Heart right ventricle (tissue), 16 donors: ENCODE measurements around the gene KIAA2012. TPM values are rescaled to one million over a fixed set of nuclear protein-coding genes. Genes with fewer than 3 reads are reported as not detected.

Experiments
- ATAC-seq, 8 donors: fragments of 200-7000 bp; cut with Tn5 transposase; one replicate each; pipeline ENCODE4 v1.9.1; 2020; ENCODE audit warnings: mild to moderate bottlenecking in 8 of 8, moderate library complexity in 8 of 8, moderate number of reproducible peaks in 1 of 8
- DNase-seq, 2 donors: peaks; one replicate each; pipeline ENCODE4 v3.0.0-alpha.2; 2020
- H3K27ac ChIP-seq, 10 donors: fragments of 200-600 bp; sonication (generic) in 2 of 10; one replicate each; pipeline versions ENCODE4 v1.5.0 to v1.8.0; 2020 to 2022; ENCODE audit warnings: mild to moderate bottlenecking in 3 of 10
- H3K27me3 ChIP-seq, 7 donors: fragments of 200-600 bp; one replicate each; pipeline ENCODE4 v1.8.0; 2021 to 2022; ENCODE audit warnings: mild to moderate bottlenecking in 2 of 7
- H3K36me3 ChIP-seq, 9 donors: fragments of 200-600 bp; sonication (generic) in 1 of 9; one replicate each; pipeline versions ENCODE4 v1.5.0 to v1.8.0; 2020 to 2022; ENCODE audit warnings: mild to moderate bottlenecking in 2 of 9
- H3K4me1 ChIP-seq, 9 donors: fragments of 200-600 bp; sonication (generic) in 1 of 9; one replicate each; pipeline versions ENCODE4 v1.5.0 to v1.8.0; 2020 to 2022; ENCODE audit warnings: mild to moderate bottlenecking in 4 of 9
- H3K4me3 ChIP-seq, 10 donors: fragments of 200-600 bp; sonication (generic) in 2 of 10; one replicate each; pipeline versions ENCODE4 v1.5.0 to v1.8.0; 2020 to 2022; ENCODE audit warnings: mild to moderate bottlenecking in 7 of 10, moderate library complexity in 2 of 10
- H3K9me3 ChIP-seq, 11 donors: fragments of 200-600 bp in 10 of 11; sonication (generic) in 2 of 11; one replicate each; pipeline versions ENCODE4 v1.5.0 to v1.8.0; 2013 to 2022; ENCODE audit warnings: mild to moderate bottlenecking in 2 of 11, control low read depth in 1 of 11, moderate library complexity in 1 of 11
- CTCF ChIP-seq, 9 donors: fragments of 200-600 bp; sonication (generic) in 2 of 9; IDR thresholded peaks; one replicate each; pipeline versions ENCODE4 v1.5.0 to v1.8.0; 2021 to 2022; ENCODE audit warnings: antibody characterized with exemption in 9 of 9, mild to moderate bottlenecking in 5 of 9, moderate library complexity in 1 of 9
- WGBS, 2 donors: extraction: QIAGEN DNeasy Blood & Tissue Kit; methylation state at CpG; one replicate each; pipeline ENCODE4 v1.1.7; 2013; ENCODE audit warnings: inconsistent platforms in 1 of 2; 5-methylcytosine and 5-hydroxymethylcytosine counted together
- intact Hi-C, 10 donors: fragments of 100-400 bp; cut with DNase I; formaldehyde crosslinking; loops; one replicate each; pipeline versions ENCODE4 v1.11.1 to v1.14.2; 2022
- polyA plus RNA-seq, 2 donors: library from polyadenylated mRNA; stranded (reverse); fragments of 200-250 nt; gene quantifications; one replicate each; pipeline ENCODE4 v1.2.3, GENCODE V29; 2013
- total RNA-seq, 10 donors: library from RNA; stranded (reverse); fragmentation: NEBNext Ultra II Directional in 3 of 10; extraction: Animal tissue kit (Norgen Biotek cat#: 25700) in 3 of 10; gene quantifications; one replicate each; pipeline versions ENCODE4 v1.2.1 to v1.2.4, GENCODE V29; 2021 to 2023
- donor health status: Arrhythmogenic right ventricular cardiomyopathy.
- donor health status: ischemic (EF 13 %, LVEDD 7.1; RV severe dilation, severe dysfunction).
- donor health status: healthy with polysubstance abuse.
- donor health status: DM: no; HTN: yes; CAD: no.
- donor health status: DM: no; HTN: no; CAD: no.
- donor health status: ischemic (EF 25% LVEDD 6.9; RV normal size, moderate dysfunction).
- donor health status: ischemic (EF 25% LVEDD 5.7; RV mildly dilated, moderate dysfunction).
- donor health status: healthy.
- donor health status: DM: yes; HTN: yes; CAD: no.
- donor health status: Ischemic cardiomyopathy.
- donor health status: ischemic (EF 35%, LVEDD 5.7; RV mildly dilated, moderate dysfunction).
- donor health status: nonischemic (EF 11% LVEDD 7.7; RV severe dilation, severe dysfunction).
- donor health status: DM: yes; HTN: yes; CAD: no.
- donor health status: PGD.
- donor health status: ischemic (EF 29% LVEDD 5.4; RV normal size, mild dysfunction).
- donor health status: nonischemic (EF 23%, LVEDD 6.1; RV moderate dilation, normal function).

KIAA2012 gene
- total and polyA plus RNA-seq, 12 donors, result not detected

GRCh38 chr2:202121532-202122162 lies 48.6 kb downstream of the KIAA2012 start:
- ATAC-seq (peak; percentile 46 to 95 (median 81)), DNase-seq (peak; percentile 23 to 25)
- peaks cover 0 to 4% (median 0%) of the 10 kb centered on the region in 7 donors for H3K27me3 ChIP-seq
- H3K4me3 ChIP-seq, result no peak overlapping the region
- peaks cover 0 to 17% (median 0%) of the 10 kb centered on the region in 9 donors for H3K4me1 ChIP-seq
- no peaks in the 10 kb centered on the region for H3K36me3 ChIP-seq
- peaks cover 0 to 12% (median 0%) of the 10 kb centered on the region in 11 donors for H3K9me3 ChIP-seq
- intact Hi-C loops, result no loop called here
- no peak overlapping the region for H3K27ac ChIP-seq
- no peak for TF ChIP-seq CTCF (IDR thresholded peaks at IDR 0.05)
- 57 to 58% methylated on average over 9 of the region's 9 CpGs for WGBS, 2 donors

GRCh38 chr2:202122163-202122540 lies 49.1 kb downstream of the KIAA2012 start:
- peak in 2 of 8 donors; percentile 23 to 29 for ATAC-seq
- Histone ChIP-seq H3K4me3 (no peak overlapping the region), H3K27ac (no peak overlapping the region), H3K36me3 (no peaks in the 10 kb centered on the region), H3K9me3 (peaks cover 0 to 12% (median 0%) of the 10 kb centered on the region in 11 donors), H3K4me1 (peaks cover 0 to 17% (median 0%) of the 10 kb centered on the region in 9 donors), H3K27me3 (peaks cover 0 to 4% (median 0%) of the 10 kb centered on the region in 7 donors)
- intact Hi-C loops, result no loop called here
- no peak for TF ChIP-seq CTCF (IDR thresholded peaks at IDR 0.05)
- DNase-seq, result no peak
- WGBS, 2 donors, result 87 to 96% methylated on average over 4 of the region's 4 CpGs

- WGBS, 2 donors, result 38 to 42% methylated on average over 19 of the region's 19 CpGs
- TF ChIP-seq CTCF (IDR thresholded peaks at IDR 0.05), result no peak
- DNase-seq (no peak), ATAC-seq (no peak)
- Histone ChIP-seq H3K27me3 (peaks cover 0 to 4% (median 0%) of the 10 kb centered on the region in 7 donors), H3K4me1 (peaks cover 0 to 17% (median 0%) of the 10 kb centered on the region in 9 donors), H3K9me3 (peaks cover 0 to 12% (median 0%) of the 10 kb centered on the region in 11 donors), H3K4me3 (no peak overlapping the region), H3K27ac (no peak overlapping the region), H3K36me3 (no peaks in the 10 kb centered on the region)
- intact Hi-C loops, result no loop called here
Observed at GRCh38 chr2:202122980-202123720, 50.1 kb downstream of the KIAA2012 start.

- ATAC-seq (no peak), DNase-seq (no peak)
- Histone ChIP-seq H3K27me3 (peaks cover 0 to 4% (median 0%) of the 10 kb centered on the region in 7 donors), H3K27ac (no peak overlapping the region), H3K4me3 (no peak overlapping the region), H3K36me3 (no peaks in the 10 kb centered on the region), H3K9me3 (peaks cover 0 to 12% (median 0%) of the 10 kb centered on the region in 11 donors), H3K4me1 (peaks cover 0 to 17% (median 0%) of the 10 kb centered on the region in 9 donors)
- WGBS, 2 donors, result 70 to 76% methylated on average over 2 of the region's 2 CpGs
- TF ChIP-seq CTCF (IDR thresholded peaks at IDR 0.05), result no peak
- intact Hi-C loops, result no loop called here
Observed at GRCh38 chr2:202124286-202124685, 51.2 kb downstream of the KIAA2012 start.
